K562 (cell line): ENCODE data around the gene SLC30A7. TPM values are rescaled to one million over a fixed set of nuclear protein-coding genes. Genes with fewer than 3 reads are reported as not detected.

Experiments
- ATAC-seq: fragments of 200-7000 bp; cut with Tn5 transposase; 3 replicates; pipeline ENCODE4 v1.9.1; 2020; ENCODE audit warnings: moderate library complexity
- BruUV-seq: library from RNA; stranded (reverse); fragments of 400-500 nt; replicated peaks from 2 replicates; lab custom pipeline; 2021; lab: Mats Ljungman, UMichigan
- CTCF ChIA-PET: fragments of 300-600 bp; formaldehyde crosslinking; extraction: SDS; loops from one replicate; lab custom pipeline; 2021; ENCODE audit warnings: low intra/inter-chr PET ratio; lab: Yijun Ruan, JAX
- POLR2A ChIA-PET: fragments of 300-600, 350-650 bp; sonication (Branson Sonifier 250); formaldehyde crosslinking; extraction: SDS; loops from one replicate; lab custom pipeline; 2021; ENCODE audit warnings: antibody characterized with exemption, inconsistent platforms; lab: Yijun Ruan, JAX
- DNase-seq, 4 experiments: peaks; one replicate each; pipeline versions ENCODE4 v3.0.0 to v3.0.0-alpha.2; 2011 to 2018; ENCODE audit warnings: low spot score in 3 of 4, mixed read lengths in 3 of 4; ENCODE audit errors: extremely low read depth in 1 of 4
- FAIRE-seq: peaks from 2 replicates; lab custom pipeline; 2011; peaks lifted over from hg19 to GRCh38; lab: Jason Lieb, UNC
- H2AFZ ChIP-seq: 2 replicates; pipeline ENCODE4 v1.6.0; 2011; ENCODE audit warnings: low read depth, low read length, control low read depth, inconsistent platforms
- H3K27ac ChIP-seq: fragments of 200-600 bp; 3 replicates; pipeline ENCODE4 v1.8.0; 2011; ENCODE audit warnings: low read depth, mild to moderate bottlenecking, control low read depth, inconsistent platforms, low read length, moderate library complexity, mixed read lengths; ENCODE audit errors: extremely low read depth
- H3K27me3 ChIP-seq, 2 experiments: fragments of 300-600 bp in 1 of 2; 2 replicates in 1 of 2; 3 replicates in 1 of 2; pipeline versions ENCODE4 v1.6.0 to v1.8.0; 2011; ENCODE audit warnings: inconsistent platforms in 2 of 2, low read length in 2 of 2, mild to moderate bottlenecking in 1 of 2, mixed read lengths in 1 of 2, moderate library complexity in 1 of 2; ENCODE audit not compliant: control insufficient read depth in 2 of 2, insufficient read depth in 2 of 2
- H3K36me3 ChIP-seq: fragments of 300-600 bp; 3 replicates; pipeline ENCODE4 v1.8.0; 2011; ENCODE audit warnings: mild to moderate bottlenecking, low read length, inconsistent platforms; ENCODE audit not compliant: control insufficient read depth, insufficient read depth
- H3K4me1 ChIP-seq, 2 experiments: fragments of 200-600 bp in 1 of 2; replicated peaks in 1 of 2; 2 replicates in 1 of 2; 3 replicates in 1 of 2; pipeline versions ENCODE4 v1.5.1 to v1.8.0; 2011; ENCODE audit warnings: inconsistent platforms in 2 of 2, low read length in 2 of 2, mild to moderate bottlenecking in 1 of 2, mixed read lengths in 1 of 2, moderate library complexity in 1 of 2; ENCODE audit not compliant: control insufficient read depth in 2 of 2, insufficient read depth in 2 of 2
- H3K4me2 ChIP-seq: 2 replicates; pipeline ENCODE4 v1.6.1; 2011; ENCODE audit warnings: low read length, control low read depth, inconsistent platforms, mixed read lengths; ENCODE audit not compliant: insufficient read depth
- H3K4me3 ChIP-seq: fragments of 200-600 bp; sonication (generic), shearing (Covaris generic); 2 replicates; pipeline ENCODE4 v1.5.1; 2016; ENCODE audit warnings: control low read depth, inconsistent platforms
- H3K79me2 ChIP-seq: fragments of 200-600 bp; 3 replicates; pipeline ENCODE4 v1.8.0; 2011; ENCODE audit warnings: low read length, inconsistent platforms; ENCODE audit not compliant: control insufficient read depth, insufficient read depth
- H3K9ac ChIP-seq, 2 experiments: 2 replicates each; pipeline versions ENCODE4 v1.6.0 to v1.6.1; 2011; ENCODE audit warnings: low read depth in 2 of 2, low read length in 2 of 2, control low read depth in 1 of 2, inconsistent platforms in 1 of 2, mild to moderate bottlenecking in 1 of 2, mixed read lengths in 1 of 2; ENCODE audit not compliant: insufficient read depth in 1 of 2
- H3K9me1 ChIP-seq: one replicate; pipeline ENCODE4 v1.6.0; 2011; ENCODE audit warnings: inconsistent platforms, mild to moderate bottlenecking, low read length, moderate library complexity; ENCODE audit not compliant: control insufficient read depth, insufficient read depth
- H3K9me3 ChIP-seq: replicated peaks from 2 replicates; pipeline ENCODE4 v1.5.1; 2011; ENCODE audit warnings: low read depth, low read length, inconsistent platforms; ENCODE audit not compliant: control insufficient read depth, insufficient read depth
- H4K20me1 ChIP-seq: replicated peaks from 2 replicates; pipeline ENCODE4 v1.6.1; 2011; ENCODE audit warnings: low read length, inconsistent platforms, mixed read lengths; ENCODE audit not compliant: control insufficient read depth, insufficient read depth
- ARID4B ChIP-seq: sonication (generic); formaldehyde crosslinking; IDR thresholded peaks from 2 replicates; pipeline ENCODE4 v1.8.0; 2022; ENCODE audit warnings: mild to moderate bottlenecking, missing genetic modification reagents
- ATF7 ChIP-seq: fragments of 450-650 bp; IDR thresholded peaks from 2 replicates; pipeline ENCODE4 v1.7.1; 2014; ENCODE audit warnings: mild to moderate bottlenecking, moderate library complexity
- CBFA2T3 ChIP-seq: fragments of 450-650 bp; IDR thresholded peaks from 2 replicates; pipeline ENCODE4 v1.6.1; 2017
- CBX1 ChIP-seq: sonication (generic); IDR thresholded peaks from 2 replicates; pipeline ENCODE4 v1.6.1; 2016; ENCODE audit warnings: antibody characterized with exemption, low read depth, mild to moderate bottlenecking
- CBX3 ChIP-seq, 2 experiments: IDR thresholded peaks; 1 replicate in 1 of 2; 2 replicates in 1 of 2; pipeline ENCODE4 v1.6.1; 2012; ENCODE audit warnings: inconsistent platforms in 2 of 2, low read length in 2 of 2, borderline replicate concordance in 1 of 2, control low read depth in 1 of 2
- JUNB ChIP-seq: fragments of 450-650 bp; formaldehyde crosslinking; conservative IDR thresholded peaks from 2 replicates; pipeline ENCODE4 v1.4.0; 2020; ENCODE audit warnings: mild to moderate bottlenecking
- MAFG ChIP-seq: fragments of 450-650 bp; conservative IDR thresholded peaks from 2 replicates; pipeline ENCODE4 v1.6.1; 2016; ENCODE audit warnings: missing genetic modification characterization, missing compliant biosample characterization
- NRF1 ChIP-seq, 2 experiments: fragments of 450-650 bp; IDR thresholded peaks in 1 of 2; conservative IDR thresholded peaks in 1 of 2; 2 replicates each; pipeline ENCODE4 v1.6.1; 2014; ENCODE audit warnings: mild to moderate bottlenecking in 2 of 2
- RBM22 ChIP-seq: fragments of 200-400 bp; formaldehyde crosslinking; IDR thresholded peaks from 2 replicates; pipeline ENCODE4 v1.6.1; 2018; ENCODE audit warnings: low read length, low read depth; ENCODE audit not compliant: poor library complexity, severe bottlenecking
- YY1 ChIP-seq, 3 experiments: IDR thresholded peaks; 2 replicates each; pipeline ENCODE4 v1.6.1; 2011; ENCODE audit warnings: low read length in 2 of 3, mild to moderate bottlenecking in 2 of 3, moderate library complexity in 2 of 3, borderline replicate concordance in 1 of 3, control low read depth in 1 of 3, low read depth in 1 of 3; ENCODE audit not compliant: insufficient read depth in 3 of 3, insufficient replicate concordance in 2 of 3, control insufficient read depth in 1 of 3, insufficient read length in 1 of 3; ENCODE audit errors: extremely low read depth in 1 of 3
- ZFX ChIP-seq: sonication (generic); formaldehyde crosslinking; IDR thresholded peaks from 2 replicates; pipeline ENCODE4 v1.8.0; 2022; ENCODE audit warnings: mild to moderate bottlenecking, missing genetic modification reagents, moderate library complexity
- ZNF57 ChIP-seq: fragments of 450-650 bp; formaldehyde crosslinking; IDR thresholded peaks from 2 replicates; pipeline ENCODE4 v1.4.0; 2020; ENCODE audit warnings: mild to moderate bottlenecking, moderate library complexity
- WGBS: fragments of 100-300 bp; shearing (Covaris generic); methylation state at CpG from one replicate; pipeline ENCODE4 v1.1.6; 2016; ENCODE audit warnings: low coverage, mixed read lengths; ENCODE audit not compliant: insufficient coverage; ENCODE audit errors: missing lambda C conversion rate; 5-methylcytosine and 5-hydroxymethylcytosine counted together
- in situ Hi-C: fragments of 300-500 bp; cut with MboI; formaldehyde crosslinking; loops from 4 replicates; pipeline ENCODE4 v1.15.0; 2018; ENCODE audit warnings: inconsistent platforms, mixed read lengths
- intact Hi-C: fragments of 100-400 bp; cut with micrococcal nuclease; formaldehyde crosslinking; loops from 2 replicates; pipeline ENCODE4 v1.14.2; 2022
- polyA plus RNA-seq, 8 experiments: library from polyadenylated mRNA; depleted of rRNA in 4 of 8; stranded (reverse) in 5 of 8; unstranded in 3 of 8; fragments of >200 nt; fragmentation: Nextera tagmentation in 2 of 8; fragmentation: Illumina TruSeq in 1 of 8; extraction: Ambion mirVana in 2 of 8; extraction: Trizol in 1 of 8; gene quantifications; 2 replicates each; pipeline versions ENCODE4 v1.2.1 to v1.2.3, GENCODE V29; 2011 to 2014; ENCODE audit warnings: inconsistent platforms in 1 of 8, missing spikeins in 1 of 8
- total RNA-seq, 7 experiments: library from RNA; depleted of rRNA in 6 of 7; stranded (reverse); fragments of >200 nt in 6 of 7; fragmentation: Illumina TruSeq in 2 of 7; extraction: Trizol in 2 of 7; gene quantifications; 2 replicates each; pipeline versions ENCODE4 v1.2.1 to v1.2.3, GENCODE V29; 2011 to 2021; ENCODE audit warnings: low replicate concordance in 1 of 7

Gene SLC30A7
- total and polyA plus RNA-seq, 9 of the 15 experiments (the other 6 are each of a cell fraction or from before 2014, with no cell fraction given), result 3.5 to 17.1 (median 7.2) TPM

- no TSS peak for BruUV-seq
- no peak for DNase-seq
- ATAC-seq, result no peak
- H3K4me1 ChIP-seq, result peaks cover 0 to 8% of the 10 kb centered on the region in 2 experiments; a peak in 2 of 5 replicates
- no peaks in the 10 kb centered on the region for H4K20me1 ChIP-seq
- TF ChIP-seq CBX3 (IDR thresholded peaks at IDR 0.05; ENCODE audit: borderline replicate concordance in 1 of 2, low read length in 2 of 2) (no peak), JUNB (CRISPR knock-in tag) (no peak), ZNF57 (CRISPR knock-in tag) (no peak), ZFX (CRISPR knock-in tag) (no peak), CBFA2T3 (no peak), CBX1 (no peak), ATF7 (no peak), MAFG (tag) (no peak), RBM22 (no peak), ARID4B (CRISPR knock-in tag) (no peak), NRF1 (conservative IDR thresholded peaks at IDR 0.05 in 1 of 2, IDR thresholded peaks at IDR 0.05 in 1 of 2) (no peak), YY1 (IDR thresholded peaks at IDR 0.05; ENCODE audit: borderline replicate concordance in 1 of 3, control insufficient read depth in 1 of 3, extremely low read depth in 1 of 3, insufficient read depth in 3 of 3, insufficient read length in 1 of 3, insufficient replicate concordance in 2 of 3, low read depth in 1 of 3, low read length in 2 of 3) (no peak)
- TF ChIP-seq, all 486 proteins: peak for 0
- H3K9me3 ChIP-seq, result no peaks in the 10 kb centered on the region
- FAIRE-seq, result no peak
- H3K27ac ChIP-seq, result no peak overlapping the region
- H3K79me2 ChIP-seq, result peaks cover 69% of the 10 kb centered on the region
- CTCF ChIA-PET, result no interaction called here
- POLR2A ChIA-PET, result no interaction called here
- H3K36me3 ChIP-seq, result peaks cover 11% of the 10 kb centered on the region
- no peak overlapping the region for H3K9ac ChIP-seq
- H3K9me1 ChIP-seq, result no peaks in the 10 kb centered on the region
- no peak overlapping the region for H3K4me3 ChIP-seq
- no peak overlapping the region for H2AFZ ChIP-seq
- 97% methylated on average over 4 of the region's 4 CpGs for WGBS
- in situ Hi-C loops (no loop called here), intact Hi-C loops (no loop called here)
- no peaks in the 10 kb centered on the region for H3K27me3 ChIP-seq
- H3K4me2 ChIP-seq, result no peak overlapping the region
These were observed 135.0 kb downstream of the SLC30A7 start for GRCh38 chr1:101030881-101031280.
